ENCODE data around the gene ZNF804A.
A peak's percentile ranks its signal among the peaks of the same experiment; 100 is the strongest.

Gene ZNF804A

DNA sequence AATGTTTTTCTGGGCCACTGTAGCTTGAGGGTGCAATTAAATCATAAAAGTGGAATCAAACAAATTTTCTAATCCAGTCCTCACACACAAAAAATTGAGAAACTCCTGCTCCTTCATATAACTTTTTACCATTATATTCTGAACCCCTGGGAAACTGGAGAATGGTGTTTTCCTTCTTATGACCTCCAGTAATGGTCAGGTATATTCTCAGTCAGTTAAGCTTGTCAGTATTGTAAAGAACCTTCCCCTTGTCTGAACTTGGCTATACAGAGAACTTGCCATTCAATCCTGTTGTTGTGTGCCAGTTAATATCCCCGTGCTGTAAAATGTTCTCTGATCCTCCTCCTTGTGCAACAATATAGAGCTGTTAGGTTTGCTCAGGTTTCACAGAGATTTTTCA is 39.5 kb downstream of the ZNF804A start:
- Histone ChIP-seq H3K23ac (ENCODE audit: low read length in 2 of 2) (no peak overlapping the region), H3K9ac (ENCODE audit: low read length) (no peak overlapping the region), H3K18ac (ENCODE audit: low read depth in 1 of 2, low read length in 2 of 2) (no peak overlapping the region), H2AFZ (ENCODE audit: low read depth, low read length) (no peak overlapping the region), H2BK15ac (ENCODE audit: low read depth, poor library complexity, severe bottlenecking) (no peak overlapping the region), H3K36me3 (ENCODE audit: control insufficient read depth in 1 of 2, insufficient read depth in 2 of 2, low read depth in 1 of 2, low read length in 2 of 2) (no peaks in the 10 kb centered on the region), H2BK5ac (ENCODE audit: low read depth, low read length, poor library complexity, severe bottlenecking) (no peak overlapping the region), H4K91ac (ENCODE audit: low read length) (no peak overlapping the region), H3K79me1 (replicated peaks; ENCODE audit: low read length, poor library complexity, severe bottlenecking) (no peaks in the 10 kb centered on the region), H3K14ac (ENCODE audit: low read length in 2 of 2) (no peak overlapping the region), H3K4me3 (ENCODE audit: insufficient read depth in 1 of 2, low read depth in 1 of 2, low read length in 2 of 2) (no peak overlapping the region), H3K27me3 (ENCODE audit: control insufficient read depth in 1 of 2, insufficient read depth in 1 of 2, low read length in 2 of 2) (no peaks in the 10 kb centered on the region), H2BK12ac (ENCODE audit: low read length in 2 of 2) (no peak overlapping the region), H3K9me3 (ENCODE audit: control insufficient read depth, low read length) (no peaks in the 10 kb centered on the region), H3K27ac (ENCODE audit: low read length, poor library complexity, severe bottlenecking) (no peak overlapping the region), H3K4me1 (ENCODE audit: control insufficient read depth, insufficient read depth, low read depth, low read length) (no peaks in the 10 kb centered on the region), H3K4me2 (ENCODE audit: low read length, poor library complexity, severe bottlenecking) (no peak overlapping the region), H3K4ac (ENCODE audit: low read depth in 1 of 2, low read length in 2 of 2) (no peak overlapping the region), H2BK120ac (ENCODE audit: low read depth, low read length) (no peak overlapping the region), H2AK5ac (ENCODE audit: low read length, severe bottlenecking) (no peak overlapping the region), H4K8ac (ENCODE audit: low read length) (no peak overlapping the region)
- DNase-seq = no peak
- WGBS = 100% methylated on average over 1 of the region's 1 CpG

DNA sequence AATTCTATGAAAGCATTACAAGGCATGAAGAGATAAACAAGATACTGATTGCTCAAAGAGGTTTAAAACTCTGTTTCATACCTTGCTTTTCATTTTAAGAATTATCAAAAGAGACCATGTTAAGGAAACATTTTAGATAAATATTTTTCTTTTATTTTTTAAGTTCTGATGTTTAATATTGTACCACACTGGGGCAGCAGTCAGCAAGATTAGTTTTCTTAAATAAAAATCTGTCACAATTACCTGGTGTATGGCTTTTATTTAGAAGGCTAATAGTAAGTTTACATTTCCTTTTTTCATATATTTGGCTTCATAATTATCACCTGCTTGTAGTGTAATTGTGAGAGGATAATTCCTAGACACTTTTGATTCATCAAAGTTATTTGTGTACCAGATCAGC is 46.4 kb downstream of the ZNF804A start:
- H2BK120ac ChIP-seq (ENCODE audit: low read depth, low read length) = no peak overlapping the region
- no peak overlapping the region for H2AFZ ChIP-seq (ENCODE audit: low read depth, low read length)
- H3K4me1 ChIP-seq (ENCODE audit: control insufficient read depth, insufficient read depth, low read depth, low read length) = peaks cover 6% of the 10 kb centered on the region
- no peak overlapping the region for H3K4ac ChIP-seq (ENCODE audit: low read depth in 1 of 2, low read length in 2 of 2)
- no peak overlapping the region for H3K27ac ChIP-seq (ENCODE audit: low read length, poor library complexity, severe bottlenecking)
- H3K9ac ChIP-seq (ENCODE audit: low read length) = no peak overlapping the region
- H3K36me3 ChIP-seq (ENCODE audit: control insufficient read depth in 1 of 2, insufficient read depth in 2 of 2, low read depth in 1 of 2, low read length in 2 of 2) = no peaks in the 10 kb centered on the region
- no peak overlapping the region for H3K4me2 ChIP-seq (ENCODE audit: low read length, poor library complexity, severe bottlenecking)
- no peak overlapping the region for H4K91ac ChIP-seq (ENCODE audit: low read length)
- H3K9me3 ChIP-seq (ENCODE audit: control insufficient read depth, low read length) = peaks cover 14% of the 10 kb centered on the region
- H3K79me1 ChIP-seq (replicated peaks; ENCODE audit: low read length, poor library complexity, severe bottlenecking) = no peaks in the 10 kb centered on the region
- H3K23ac ChIP-seq (ENCODE audit: low read length in 2 of 2) = no peak overlapping the region
- no peak overlapping the region for H2BK15ac ChIP-seq (ENCODE audit: low read depth, poor library complexity, severe bottlenecking)
- H2BK12ac ChIP-seq (ENCODE audit: low read length in 2 of 2) = no peak overlapping the region
- H3K14ac ChIP-seq (ENCODE audit: low read length in 2 of 2) = no peak overlapping the region
- H3K27me3 ChIP-seq (ENCODE audit: control insufficient read depth in 1 of 2, insufficient read depth in 1 of 2, low read length in 2 of 2) = no peaks in the 10 kb centered on the region
- H2AK5ac ChIP-seq (ENCODE audit: low read length, severe bottlenecking) = no peak overlapping the region
- H3K4me3 ChIP-seq (ENCODE audit: insufficient read depth in 1 of 2, low read depth in 1 of 2, low read length in 2 of 2) = no peak overlapping the region
- no peak overlapping the region for H3K18ac ChIP-seq (ENCODE audit: low read depth in 1 of 2, low read length in 2 of 2)
- DNase-seq = no peak
- no peak overlapping the region for H4K8ac ChIP-seq (ENCODE audit: low read length)
- no peak overlapping the region for H2BK5ac ChIP-seq (ENCODE audit: low read depth, low read length, poor library complexity, severe bottlenecking)

DNA sequence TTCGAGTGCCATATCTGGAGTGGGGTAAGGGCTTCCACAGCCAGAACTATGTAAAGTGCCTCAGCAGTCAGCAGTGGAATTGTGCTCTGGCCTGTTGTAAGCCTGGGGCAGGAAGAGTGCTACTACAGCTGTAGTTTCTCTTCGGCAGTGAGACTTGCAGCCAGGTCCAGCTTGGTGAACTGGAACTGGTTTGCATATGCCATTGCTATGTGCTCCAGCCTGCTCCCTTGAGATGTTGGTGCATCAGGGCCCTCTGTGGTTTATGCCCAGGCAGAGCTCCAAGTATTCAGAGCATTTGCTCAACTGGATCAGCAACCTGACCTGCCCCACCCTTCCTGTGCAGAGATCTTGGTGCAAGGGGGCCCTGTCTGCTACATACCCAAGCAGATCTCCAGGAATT is 47.8 kb downstream of the ZNF804A start:
- Histone ChIP-seq H2BK5ac (ENCODE audit: low read depth, low read length, poor library complexity, severe bottlenecking) (no peak overlapping the region), H2AK5ac (ENCODE audit: low read length, severe bottlenecking) (no peak overlapping the region), H3K23ac (ENCODE audit: low read length in 2 of 2) (no peak overlapping the region), H3K18ac (ENCODE audit: low read depth in 1 of 2, low read length in 2 of 2) (peak overlapping the region; percentile 43 to 60), H4K91ac (ENCODE audit: low read length) (no peak overlapping the region), H3K4me3 (ENCODE audit: insufficient read depth in 1 of 2, low read depth in 1 of 2, low read length in 2 of 2) (peak overlapping the region in 1 of 2 experiments; percentile 42), H3K4ac (ENCODE audit: low read depth in 1 of 2, low read length in 2 of 2) (peak overlapping the region in 1 of 2 experiments; percentile 41), H3K27ac (ENCODE audit: low read length, poor library complexity, severe bottlenecking) (no peak overlapping the region), H3K4me1 (ENCODE audit: control insufficient read depth, insufficient read depth, low read depth, low read length) (peaks cover 6% of the 10 kb centered on the region), H3K9ac (ENCODE audit: low read length) (no peak overlapping the region), H2BK120ac (ENCODE audit: low read depth, low read length) (no peak overlapping the region), H2BK15ac (ENCODE audit: low read depth, poor library complexity, severe bottlenecking) (no peak overlapping the region), H3K79me1 (replicated peaks; ENCODE audit: low read length, poor library complexity, severe bottlenecking) (no peaks in the 10 kb centered on the region), H3K27me3 (ENCODE audit: control insufficient read depth in 1 of 2, insufficient read depth in 1 of 2, low read length in 2 of 2) (no peaks in the 10 kb centered on the region), H2BK12ac (ENCODE audit: low read length in 2 of 2) (peak overlapping the region in 1 of 2 experiments; percentile 32), H3K4me2 (ENCODE audit: low read length, poor library complexity, severe bottlenecking) (no peak overlapping the region), H4K8ac (ENCODE audit: low read length) (peak overlapping the region; percentile 36), H2AFZ (ENCODE audit: low read depth, low read length) (no peak overlapping the region), H3K36me3 (ENCODE audit: control insufficient read depth in 1 of 2, insufficient read depth in 2 of 2, low read depth in 1 of 2, low read length in 2 of 2) (no peaks in the 10 kb centered on the region), H3K14ac (ENCODE audit: low read length in 2 of 2) (peak overlapping the region in 1 of 2 experiments; percentile 87), H3K9me3 (ENCODE audit: control insufficient read depth, low read length) (peaks cover 14% of the 10 kb centered on the region)
- WGBS = 80% methylated on average over 2 of the region's 2 CpGs
- peak; percentile 22 for DNase-seq

GRCh38 chr2:184646593-184646992 is 48.3 kb downstream of the ZNF804A start:
- no peak overlapping the region for H2BK5ac ChIP-seq (ENCODE audit: low read depth, low read length, poor library complexity, severe bottlenecking)
- H4K8ac ChIP-seq (ENCODE audit: low read length) = no peak overlapping the region
- H3K36me3 ChIP-seq (ENCODE audit: control insufficient read depth in 1 of 2, insufficient read depth in 2 of 2, low read depth in 1 of 2, low read length in 2 of 2) = no peaks in the 10 kb centered on the region
- no peak overlapping the region for H3K18ac ChIP-seq (ENCODE audit: low read depth in 1 of 2, low read length in 2 of 2)
- no peak overlapping the region for H2BK12ac ChIP-seq (ENCODE audit: low read length in 2 of 2)
- H3K27me3 ChIP-seq (ENCODE audit: control insufficient read depth in 1 of 2, insufficient read depth in 1 of 2, low read length in 2 of 2) = no peaks in the 10 kb centered on the region
- DNase-seq = no peak
- 100% methylated on average over 4 of the region's 4 CpGs for WGBS
- no peak overlapping the region for H2BK120ac ChIP-seq (ENCODE audit: low read depth, low read length)
- H2BK15ac ChIP-seq (ENCODE audit: low read depth, poor library complexity, severe bottlenecking) = no peak overlapping the region
- no peaks in the 10 kb centered on the region for H3K79me1 ChIP-seq (replicated peaks; ENCODE audit: low read length, poor library complexity, severe bottlenecking)
- no peak overlapping the region for H3K4me3 ChIP-seq (ENCODE audit: insufficient read depth in 1 of 2, low read depth in 1 of 2, low read length in 2 of 2)
- H4K91ac ChIP-seq (ENCODE audit: low read length) = peak overlapping the region; percentile 27
- H3K9ac ChIP-seq (ENCODE audit: low read length) = no peak overlapping the region
- H3K4me2 ChIP-seq (ENCODE audit: low read length, poor library complexity, severe bottlenecking) = no peak overlapping the region
- peaks cover 14% of the 10 kb centered on the region for H3K9me3 ChIP-seq (ENCODE audit: control insufficient read depth, low read length)
- H3K4ac ChIP-seq (ENCODE audit: low read depth in 1 of 2, low read length in 2 of 2) = no peak overlapping the region
- no peak overlapping the region for H2AK5ac ChIP-seq (ENCODE audit: low read length, severe bottlenecking)
- H3K14ac ChIP-seq (ENCODE audit: low read length in 2 of 2) = no peak overlapping the region
- no peak overlapping the region for H2AFZ ChIP-seq (ENCODE audit: low read depth, low read length)
- no peak overlapping the region for H3K27ac ChIP-seq (ENCODE audit: low read length, poor library complexity, severe bottlenecking)
- H3K23ac ChIP-seq (ENCODE audit: low read length in 2 of 2) = no peak overlapping the region
- H3K4me1 ChIP-seq (ENCODE audit: control insufficient read depth, insufficient read depth, low read depth, low read length) = peaks cover 6% of the 10 kb centered on the region

Data from mesenchymal stem cell (in vitro differentiated cells and primary cell).